Spleen (tissue), 11 donors: Measurements from ENCODE around the gene FBLIM1. TPM values are rescaled to one million over a fixed set of nuclear protein-coding genes. Genes with fewer than 3 reads are reported as not detected.

Source experiments
- DNase-seq: peaks from one replicate; pipeline ENCODE4 v3.0.0-alpha.2; 2020
- H3K27ac ChIP-seq, 8 donors: fragments of 200-600 bp; sonication (generic) in 7 of 8; 1 replicate in 4 of 8; 2 replicates in 4 of 8; pipeline versions ENCODE4 v1.5.0 to v1.8.0; 2016 to 2021; ENCODE audit warnings: inconsistent platforms in 4 of 8, mild to moderate bottlenecking in 4 of 8, moderate library complexity in 1 of 8
- H3K27me3 ChIP-seq, 7 donors: fragments of 200-600 bp; sonication (generic) in 6 of 7; replicated peaks in 1 of 7; 1 replicate in 4 of 7; 2 replicates in 3 of 7; pipeline versions ENCODE4 v1.5.0 to v1.8.0; 2016 to 2021; ENCODE audit warnings: inconsistent platforms in 3 of 7, mild to moderate bottlenecking in 1 of 7
- H3K36me3 ChIP-seq, 6 donors: fragments of 200-600 bp; sonication (generic) in 5 of 6; 1 replicate in 4 of 6; 2 replicates in 2 of 6; pipeline versions ENCODE4 v1.5.0 to v1.8.0; 2016 to 2021; ENCODE audit warnings: inconsistent platforms in 2 of 6
- H3K4me1 ChIP-seq, 6 donors: fragments of 200-600 bp; sonication (generic) in 5 of 6; 1 replicate in 3 of 6; 2 replicates in 3 of 6; pipeline versions ENCODE4 v1.5.0 to v1.8.0; 2016 to 2021; ENCODE audit warnings: inconsistent platforms in 3 of 6
- H3K4me3 ChIP-seq, 8 donors: fragments of 200-600 bp; sonication (generic) in 7 of 8; 1 replicate in 4 of 8; 2 replicates in 4 of 8; pipeline versions ENCODE4 v1.5.0 to v1.8.0; 2016 to 2021; ENCODE audit warnings: inconsistent platforms in 4 of 8, mild to moderate bottlenecking in 4 of 8, moderate library complexity in 2 of 8
- H3K9me3 ChIP-seq, 8 donors: fragments of 200-600 bp; sonication (generic) in 7 of 8; 1 replicate in 4 of 8; 2 replicates in 4 of 8; pipeline versions ENCODE4 v1.5.0 to v1.8.0; 2016 to 2021; ENCODE audit warnings: inconsistent platforms in 4 of 8
- POLR2A ChIP-seq, 3 donors: fragments of 450-650 bp; IDR thresholded peaks; one replicate each; pipeline ENCODE4 v1.5.1; 2017; ENCODE audit warnings: antibody characterized with exemption in 3 of 3, mild to moderate bottlenecking in 1 of 3
- POLR2AphosphoS5 ChIP-seq, 3 donors: sonication (generic); formaldehyde crosslinking; IDR thresholded peaks; one replicate each; pipeline ENCODE4 v1.5.1; 2017; ENCODE audit warnings: antibody characterized with exemption in 3 of 3
- WGBS, 5 donors: extraction: QIAGEN DNeasy Blood & Tissue Kit in 3 of 5; methylation state at CpG; one replicate each; pipeline versions ENCODE4 v1.1.5 to v1.1.7; 2013 to 2018; 5-methylcytosine and 5-hydroxymethylcytosine counted together
- intact Hi-C: fragments of 100-400 bp; cut with DNase I; formaldehyde crosslinking; loops from one replicate; pipeline ENCODE4 v1.15.0; 2023; ENCODE audit warnings: low total_unique reads
- polyA plus RNA-seq, 3 donors: library from polyadenylated mRNA; stranded (reverse); fragments of 200-250 nt; gene quantifications; one replicate each; pipeline ENCODE4 v1.2.1, GENCODE V29; 2013
- total RNA-seq, 7 donors: library from RNA; depleted of rRNA in 3 of 7; stranded (reverse); fragments of >200 nt in 3 of 7; fragmentation: NEBNext Ultra II Directional in 4 of 7; extraction: Animal tissue kit (Norgen Biotek cat#: 25700) in 4 of 7; gene quantifications; one replicate each; pipeline versions ENCODE4 v1.1.0 to v1.2.1, GENCODE V29; 2016 to 2021
- TF ChIP-seq, protein P1 (sequence below), 11 experiments: fragments of 200-600 bp in 7 of 11; fragments of 450-650 bp in 4 of 11; sonication (generic) in 4 of 11; IDR thresholded peaks in 8 of 11; conservative IDR thresholded peaks in 3 of 11; 1 replicate in 7 of 11; 2 replicates in 4 of 11; pipeline versions ENCODE4 v1.4.0 to v1.8.0; 2016 to 2021; ENCODE audit warnings: antibody characterized with exemption in 11 of 11, inconsistent platforms in 4 of 11, mild to moderate bottlenecking in 1 of 11
- donor health status: healthy with polysubstance abuse.
- donor health status: DM: no; HTN: no; CAD: no; lungs with moderate emphysema.
- donor health status: DM: no; HTN: no; CAD: no.
- donor health status: Bipolar disorder and iron deficiency.
- donor health status: healthy.
- donor health status: DM: no; HTN: no; CAD: no.
- donor health status: DM: yes; HTN: yes; CAD: no.

The FBLIM1 gene
- total and polyA plus RNA-seq, 10 donors: 7.2 to 89.1 (median 32.7) TPM

GRCh38 chr1:15717418-15718125 is 41.0 kb upstream of the FBLIM1 start:
- Histone ChIP-seq H3K36me3 (peaks cover 0 to 83% (median 65%) of the 10 kb centered on the region in 6 donors), H3K27ac (no peak overlapping the region), H3K27me3 (no peaks in the 10 kb centered on the region), H3K4me1 (peaks cover 0 to 25% (median 8%) of the 10 kb centered on the region in 6 donors), H3K4me3 (no peak overlapping the region), H3K9me3 (no peaks in the 10 kb centered on the region)
- intact Hi-C loops: no loop called here
- WGBS, 5 donors: 85 to 94% (median 89%) methylated on average over 11 of the region's 11 CpGs
- DNase-seq: no peak
- no peak for TF ChIP-seq POLR2A (IDR thresholded peaks at IDR 0.05)
- TF ChIP-seq, protein P1, sequence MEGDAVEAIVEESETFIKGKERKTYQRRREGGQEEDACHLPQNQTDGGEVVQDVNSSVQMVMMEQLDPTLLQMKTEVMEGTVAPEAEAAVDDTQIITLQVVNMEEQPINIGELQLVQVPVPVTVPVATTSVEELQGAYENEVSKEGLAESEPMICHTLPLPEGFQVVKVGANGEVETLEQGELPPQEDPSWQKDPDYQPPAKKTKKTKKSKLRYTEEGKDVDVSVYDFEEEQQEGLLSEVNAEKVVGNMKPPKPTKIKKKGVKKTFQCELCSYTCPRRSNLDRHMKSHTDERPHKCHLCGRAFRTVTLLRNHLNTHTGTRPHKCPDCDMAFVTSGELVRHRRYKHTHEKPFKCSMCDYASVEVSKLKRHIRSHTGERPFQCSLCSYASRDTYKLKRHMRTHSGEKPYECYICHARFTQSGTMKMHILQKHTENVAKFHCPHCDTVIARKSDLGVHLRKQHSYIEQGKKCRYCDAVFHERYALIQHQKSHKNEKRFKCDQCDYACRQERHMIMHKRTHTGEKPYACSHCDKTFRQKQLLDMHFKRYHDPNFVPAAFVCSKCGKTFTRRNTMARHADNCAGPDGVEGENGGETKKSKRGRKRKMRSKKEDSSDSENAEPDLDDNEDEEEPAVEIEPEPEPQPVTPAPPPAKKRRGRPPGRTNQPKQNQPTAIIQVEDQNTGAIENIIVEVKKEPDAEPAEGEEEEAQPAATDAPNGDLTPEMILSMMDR (IDR thresholded peaks at IDR 0.05 in 8 of 11, conservative IDR thresholded peaks at IDR 0.05 in 3 of 11): no peak
- TF ChIP-seq POLR2AphosphoS5 (IDR thresholded peaks at IDR 0.05): no peak

DNA sequence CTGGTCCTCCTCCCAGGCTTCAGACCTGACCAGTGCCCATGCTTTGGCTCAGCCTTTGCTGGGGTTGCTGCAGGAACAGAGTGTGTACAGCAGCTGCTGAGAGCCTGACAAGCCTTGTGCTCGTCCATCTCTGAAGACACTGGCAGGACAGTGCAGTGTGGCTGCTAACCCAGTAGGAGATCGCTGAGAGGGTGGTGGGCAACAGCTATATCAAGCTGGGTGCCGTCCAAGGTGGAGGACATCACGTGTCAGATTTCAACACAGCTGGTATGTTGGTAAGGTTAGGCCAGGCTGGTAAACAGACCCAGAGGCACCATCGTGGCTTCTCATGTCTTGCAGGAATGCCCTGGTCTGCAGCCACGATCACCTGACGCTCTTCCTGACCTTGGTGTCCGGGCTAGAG is 40.4 kb upstream of the FBLIM1 start:
- Histone ChIP-seq H3K4me1 (peaks cover 0 to 20% (median 7%) of the 10 kb centered on the region in 6 donors), H3K9me3 (no peaks in the 10 kb centered on the region), H3K27ac (no peak overlapping the region), H3K36me3 (peaks cover 0 to 89% (median 71%) of the 10 kb centered on the region in 6 donors), H3K27me3 (no peaks in the 10 kb centered on the region), H3K4me3 (no peak overlapping the region)
- intact Hi-C loops: no loop called here
- 86 to 99% (median 91%) methylated on average over 7 to 8 of the region's 8 CpGs for WGBS, 5 donors
- no peak for DNase-seq
- TF ChIP-seq, protein P1 (IDR thresholded peaks at IDR 0.05 in 8 of 11, conservative IDR thresholded peaks at IDR 0.05 in 3 of 11): no peak
- no peak for TF ChIP-seq POLR2AphosphoS5 (IDR thresholded peaks at IDR 0.05)

- DNase-seq: no peak
- no peaks in the 10 kb centered on the region for H3K9me3 ChIP-seq
- WGBS, 5 donors: 89 to 97% (median 94%) methylated on average over 12 of the region's 12 CpGs
- H3K4me1 ChIP-seq: peaks cover 0 to 7% (median 2%) of the 10 kb centered on the region in 6 donors
- peak overlapping the region in 2 of 8 donors; percentile 21 to 33 for H3K27ac ChIP-seq
- peaks cover 0 to 98% (median 76%) of the 10 kb centered on the region in 6 donors for H3K36me3 ChIP-seq
- H3K27me3 ChIP-seq: no peaks in the 10 kb centered on the region
- H3K4me3 ChIP-seq: no peak overlapping the region
- TF ChIP-seq POLR2AphosphoS5 (IDR thresholded peaks at IDR 0.05) (no peak), POLR2A (IDR thresholded peaks at IDR 0.05) (no peak)
- TF ChIP-seq, protein P1 (IDR thresholded peaks at IDR 0.05 in 8 of 11, conservative IDR thresholded peaks at IDR 0.05 in 3 of 11): no peak
- intact Hi-C loops: no loop called here
These were observed 39.0 kb upstream of the FBLIM1 start for GRCh38 chr1:15719381-15720120.

GRCh38 chr1:15720861-15721260 is 37.7 kb upstream of the FBLIM1 start:
- Histone ChIP-seq H3K4me3 (no peak overlapping the region), H3K27me3 (no peaks in the 10 kb centered on the region), H3K9me3 (no peaks in the 10 kb centered on the region), H3K4me1 (no peaks in the 10 kb centered on the region), H3K36me3 (peaks cover 0 to 100% (median 85%) of the 10 kb centered on the region in 6 donors), H3K27ac (peak overlapping the region in 3 of 8 donors; percentile 7 to 36 (median 33))
- TF ChIP-seq POLR2A (IDR thresholded peaks at IDR 0.05) (no peak), POLR2AphosphoS5 (IDR thresholded peaks at IDR 0.05) (no peak)
- TF ChIP-seq, protein P1 (IDR thresholded peaks at IDR 0.05 in 8 of 11, conservative IDR thresholded peaks at IDR 0.05 in 3 of 11): no peak
- WGBS, 5 donors: 88 to 95% (median 93%) methylated on average over 3 of the region's 3 CpGs
- no peak for DNase-seq
- intact Hi-C loops: no loop called here
